Measurements from ENCODE around the gene GATA2. TPM values are rescaled to one million over a fixed set of nuclear protein-coding genes. Genes with fewer than 3 reads are reported as not detected.

Gene GATA2
- polyA plus RNA-seq, 1 donor, result 1.9 TPM

GRCh38 chr3:128464702-128465101 lies 28.3 kb downstream of the GATA2 start:
- H3K27ac ChIP-seq (ENCODE audit: low read length), result no peak overlapping the region
- H3K4me3 ChIP-seq (ENCODE audit: low read length), result no peak overlapping the region
- H3K4me1 ChIP-seq (ENCODE audit: control insufficient read depth, insufficient read depth, low read length), result no peaks in the 10 kb centered on the region
- peaks cover 34% of the 10 kb centered on the region for H3K27me3 ChIP-seq (ENCODE audit: control insufficient read depth, insufficient read depth, low read length)
- no peaks in the 10 kb centered on the region for H3K9me3 ChIP-seq (ENCODE audit: control insufficient read depth, low read depth, low read length)
- no peak for DNase-seq
- no peaks in the 10 kb centered on the region for H3K36me3 ChIP-seq (ENCODE audit: control insufficient read depth, insufficient read depth, low read length)
- 50% methylated on average over 1 of the region's 1 CpG for WGBS (ENCODE audit: insufficient coverage, low lambda C conversion rate)

GRCh38 chr3:128464188-128464587 lies 28.8 kb downstream of the GATA2 start:
- WGBS (ENCODE audit: insufficient coverage, low lambda C conversion rate), result no CpG with 5 or more reads among the region's 7 CpGs
- Histone ChIP-seq H3K4me1 (ENCODE audit: control insufficient read depth, insufficient read depth, low read length) (no peaks in the 10 kb centered on the region), H3K27me3 (ENCODE audit: control insufficient read depth, insufficient read depth, low read length) (peaks cover 34% of the 10 kb centered on the region), H3K36me3 (ENCODE audit: control insufficient read depth, insufficient read depth, low read length) (no peaks in the 10 kb centered on the region), H3K27ac (ENCODE audit: low read length) (no peak overlapping the region), H3K9me3 (ENCODE audit: control insufficient read depth, low read depth, low read length) (no peaks in the 10 kb centered on the region), H3K4me3 (ENCODE audit: low read length) (no peak overlapping the region)
- no peak for DNase-seq

DNA sequence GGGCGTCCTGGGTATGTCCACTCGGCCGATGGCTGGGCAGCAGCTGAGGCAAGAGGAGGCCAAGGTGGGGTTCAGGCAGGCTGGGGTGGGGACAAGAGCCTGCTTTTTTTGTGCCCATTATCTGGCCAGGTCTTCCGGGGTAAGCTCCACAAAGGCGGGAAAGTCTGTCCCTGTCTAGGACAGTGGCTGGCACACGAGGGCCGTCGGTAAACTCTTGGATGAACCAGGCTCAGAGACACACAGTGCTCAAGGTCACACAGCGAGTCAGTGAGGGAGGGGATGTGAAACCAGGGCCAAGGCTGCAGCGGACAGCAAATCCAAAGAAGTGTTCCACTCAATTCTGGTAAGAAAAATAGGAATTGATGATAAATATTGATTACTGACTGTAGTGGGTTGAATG lies 29.2 kb downstream of the GATA2 start:
- no peak for DNase-seq
- Histone ChIP-seq H3K4me3 (ENCODE audit: low read length) (no peak overlapping the region), H3K27ac (ENCODE audit: low read length) (no peak overlapping the region), H3K27me3 (ENCODE audit: control insufficient read depth, insufficient read depth, low read length) (peaks cover 34% of the 10 kb centered on the region), H3K36me3 (ENCODE audit: control insufficient read depth, insufficient read depth, low read length) (no peaks in the 10 kb centered on the region), H3K4me1 (ENCODE audit: control insufficient read depth, insufficient read depth, low read length) (no peaks in the 10 kb centered on the region), H3K9me3 (ENCODE audit: control insufficient read depth, low read depth, low read length) (no peaks in the 10 kb centered on the region)
- no CpG with 5 or more reads among the region's 10 CpGs for WGBS (ENCODE audit: insufficient coverage, low lambda C conversion rate)

DNA sequence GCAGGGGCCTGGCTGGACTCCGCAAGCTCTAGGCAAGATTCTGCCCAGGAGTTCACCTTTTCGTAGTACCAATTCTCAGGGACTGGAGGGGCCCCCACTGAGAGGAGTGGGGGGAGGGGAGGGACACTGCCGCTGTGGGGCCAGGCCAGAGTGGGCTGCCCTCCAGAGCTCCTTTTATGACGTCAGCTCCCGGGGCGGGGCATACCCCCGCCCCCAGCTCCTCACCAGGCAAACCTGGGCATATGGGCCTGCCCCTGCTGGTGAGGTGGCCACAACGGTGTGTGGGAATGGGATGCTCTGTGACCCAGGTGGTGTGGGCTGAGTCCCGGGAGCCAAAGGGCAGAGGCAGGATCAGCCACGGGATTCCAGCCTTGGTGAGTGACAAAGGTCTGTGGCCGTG lies 29.6 kb downstream of the GATA2 start:
- H3K4me1 ChIP-seq (ENCODE audit: control insufficient read depth, insufficient read depth, low read length), result no peaks in the 10 kb centered on the region
- no CpG with 5 or more reads among the region's 11 CpGs for WGBS (ENCODE audit: insufficient coverage, low lambda C conversion rate)
- no peaks in the 10 kb centered on the region for H3K36me3 ChIP-seq (ENCODE audit: control insufficient read depth, insufficient read depth, low read length)
- no peaks in the 10 kb centered on the region for H3K9me3 ChIP-seq (ENCODE audit: control insufficient read depth, low read depth, low read length)
- no peak overlapping the region for H3K27ac ChIP-seq (ENCODE audit: low read length)
- H3K4me3 ChIP-seq (ENCODE audit: low read length), result no peak overlapping the region
- peaks cover 34% of the 10 kb centered on the region for H3K27me3 ChIP-seq (ENCODE audit: control insufficient read depth, insufficient read depth, low read length)
- no peak for DNase-seq

GRCh38 chr3:128462931-128463330 lies 30.1 kb downstream of the GATA2 start:
- H3K4me1 ChIP-seq (ENCODE audit: control insufficient read depth, insufficient read depth, low read length), result no peaks in the 10 kb centered on the region
- H3K9me3 ChIP-seq (ENCODE audit: control insufficient read depth, low read depth, low read length), result no peaks in the 10 kb centered on the region
- H3K27me3 ChIP-seq (ENCODE audit: control insufficient read depth, insufficient read depth, low read length), result peaks cover 30% of the 10 kb centered on the region
- no peaks in the 10 kb centered on the region for H3K36me3 ChIP-seq (ENCODE audit: control insufficient read depth, insufficient read depth, low read length)
- no peak overlapping the region for H3K4me3 ChIP-seq (ENCODE audit: low read length)
- H3K27ac ChIP-seq (ENCODE audit: low read length), result no peak overlapping the region
- no CpG with 5 or more reads among the region's 20 CpGs for WGBS (ENCODE audit: insufficient coverage, low lambda C conversion rate)
- DNase-seq, result no peak

DNA sequence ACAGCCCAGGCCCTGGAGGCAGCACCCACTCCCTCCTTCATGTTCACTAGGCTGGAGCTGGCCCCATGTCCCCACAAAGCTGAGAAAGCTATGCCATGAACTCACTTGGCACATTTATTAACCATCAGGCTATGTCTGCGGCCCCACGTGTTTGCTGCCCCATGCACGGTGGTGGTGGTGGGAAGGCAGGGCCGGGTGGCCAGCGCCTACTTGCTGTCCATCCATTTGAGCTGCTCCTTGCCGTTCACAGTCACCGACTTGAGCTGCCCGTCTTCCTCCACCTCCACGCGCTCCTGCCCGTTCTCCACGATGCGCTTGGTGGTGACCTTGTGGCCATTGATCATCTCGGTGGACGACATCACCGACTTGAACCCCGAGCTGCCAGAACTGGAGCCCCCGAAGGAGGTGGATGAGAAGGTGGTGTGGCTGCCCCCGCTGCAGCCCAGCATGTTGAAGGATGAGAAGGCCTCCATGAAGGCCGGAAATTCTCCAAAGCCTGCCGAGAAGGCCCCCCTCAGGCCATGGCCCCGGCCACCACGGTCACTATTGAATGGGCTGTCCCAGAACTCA lies 30.6 kb downstream of the GATA2 start:
- Histone ChIP-seq H3K4me3 (ENCODE audit: low read length) (no peak overlapping the region), H3K9me3 (ENCODE audit: control insufficient read depth, low read depth, low read length) (no peaks in the 10 kb centered on the region), H3K4me1 (ENCODE audit: control insufficient read depth, insufficient read depth, low read length) (no peaks in the 10 kb centered on the region), H3K36me3 (ENCODE audit: control insufficient read depth, insufficient read depth, low read length) (no peaks in the 10 kb centered on the region), H3K27ac (ENCODE audit: low read length) (no peak overlapping the region), H3K27me3 (ENCODE audit: control insufficient read depth, insufficient read depth, low read length) (peaks cover 32% of the 10 kb centered on the region)
- no CpG with 5 or more reads among the region's 23 CpGs for WGBS (ENCODE audit: insufficient coverage, low lambda C conversion rate)
- DNase-seq, result no peak

- Histone ChIP-seq H3K27me3 (ENCODE audit: control insufficient read depth, insufficient read depth, low read length) (peaks cover 36% of the 10 kb centered on the region), H3K36me3 (ENCODE audit: control insufficient read depth, insufficient read depth, low read length) (no peaks in the 10 kb centered on the region), H3K9me3 (ENCODE audit: control insufficient read depth, low read depth, low read length) (no peaks in the 10 kb centered on the region), H3K4me3 (ENCODE audit: low read length) (no peak overlapping the region), H3K4me1 (ENCODE audit: control insufficient read depth, insufficient read depth, low read length) (no peaks in the 10 kb centered on the region), H3K27ac (ENCODE audit: low read length) (no peak overlapping the region)
- no CpG with 5 or more reads among the region's 12 CpGs for WGBS (ENCODE audit: insufficient coverage, low lambda C conversion rate)
- no peak for DNase-seq
Observed at GRCh38 chr3:128461731-128462130, 31.3 kb downstream of the GATA2 start.

DNA sequence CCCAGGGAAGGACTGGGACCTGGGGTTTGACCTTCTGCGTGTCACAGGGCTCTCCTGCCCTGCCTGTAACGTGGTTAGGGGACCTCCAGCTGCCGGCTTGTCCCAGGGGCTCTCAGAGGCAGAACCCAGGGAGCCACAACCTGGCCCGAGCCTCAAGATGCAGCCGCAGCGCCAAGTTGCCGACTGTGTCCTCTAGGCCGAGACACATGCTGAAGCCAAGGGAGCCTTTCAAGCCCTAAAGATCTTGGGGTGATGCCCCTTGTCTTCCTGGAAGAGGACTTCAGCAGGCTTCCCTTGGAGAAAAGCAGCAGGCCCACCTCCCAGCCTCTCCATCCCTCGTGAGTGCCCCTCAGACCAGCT lies 33.6 kb downstream of the GATA2 start:
- no CpG with 5 or more reads among the region's 9 CpGs for WGBS (ENCODE audit: insufficient coverage, low lambda C conversion rate)
- Histone ChIP-seq H3K4me3 (ENCODE audit: low read length) (no peak overlapping the region), H3K27me3 (ENCODE audit: control insufficient read depth, insufficient read depth, low read length) (peaks cover 39% of the 10 kb centered on the region), H3K4me1 (ENCODE audit: control insufficient read depth, insufficient read depth, low read length) (no peaks in the 10 kb centered on the region), H3K36me3 (ENCODE audit: control insufficient read depth, insufficient read depth, low read length) (no peaks in the 10 kb centered on the region), H3K27ac (ENCODE audit: low read length) (no peak overlapping the region), H3K9me3 (ENCODE audit: control insufficient read depth, low read depth, low read length) (no peaks in the 10 kb centered on the region)
- no peak for DNase-seq

DNA sequence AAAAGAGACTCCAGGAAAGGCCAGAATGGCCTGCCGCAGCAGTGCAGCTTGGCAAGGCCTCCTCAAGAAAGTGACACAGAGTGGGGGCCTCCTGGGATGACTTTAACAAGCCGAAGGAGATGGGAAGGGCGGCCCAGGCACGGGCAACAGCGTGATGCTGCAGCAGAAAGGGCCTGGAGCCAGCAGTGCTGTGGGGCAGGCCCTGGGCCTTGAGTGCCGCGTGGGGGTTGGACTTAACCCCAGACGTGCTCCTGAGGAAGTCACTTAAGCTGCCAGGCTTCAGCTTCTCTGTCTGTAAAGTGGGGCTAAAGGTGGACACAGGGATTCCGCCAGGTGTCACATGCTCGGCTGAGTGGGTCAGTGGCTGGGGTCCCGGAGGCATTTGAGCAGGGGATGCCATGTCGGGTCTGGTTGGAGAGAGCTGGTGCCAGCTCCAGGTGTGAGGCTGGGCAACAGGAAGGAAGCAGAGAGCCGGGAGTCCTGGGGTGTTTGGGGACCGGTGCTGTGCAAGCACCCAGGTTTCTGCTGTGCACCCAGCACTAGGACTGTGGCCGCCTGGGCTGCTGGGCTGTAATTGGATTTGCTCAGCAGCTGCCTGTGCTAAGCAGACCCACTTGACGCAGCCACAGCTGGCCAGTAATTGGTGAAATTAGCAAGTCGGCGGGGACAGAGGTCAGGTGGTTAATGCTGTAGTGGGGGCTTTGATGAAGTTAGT lies 34.1 kb downstream of the GATA2 start:
- DNase-seq, result no peak
- no peak overlapping the region for H3K4me3 ChIP-seq (ENCODE audit: low read length)
- H3K27ac ChIP-seq (ENCODE audit: low read length), result no peak overlapping the region

GRCh38 chr3:128457937-128458336 lies 35.1 kb downstream of the GATA2 start:
- H3K36me3 ChIP-seq (ENCODE audit: control insufficient read depth, insufficient read depth, low read length), result no peaks in the 10 kb centered on the region
- H3K27ac ChIP-seq (ENCODE audit: low read length), result no peak overlapping the region
- no CpG with 5 or more reads among the region's 12 CpGs for WGBS (ENCODE audit: insufficient coverage, low lambda C conversion rate)
- H3K9me3 ChIP-seq (ENCODE audit: control insufficient read depth, low read depth, low read length), result no peaks in the 10 kb centered on the region
- no peaks in the 10 kb centered on the region for H3K4me1 ChIP-seq (ENCODE audit: control insufficient read depth, insufficient read depth, low read length)
- peaks cover 33% of the 10 kb centered on the region for H3K27me3 ChIP-seq (ENCODE audit: control insufficient read depth, insufficient read depth, low read length)
- H3K4me3 ChIP-seq (ENCODE audit: low read length), result no peak overlapping the region
- no peak for DNase-seq

More for the DNA sequence above, 34.1 kb downstream of the GATA2 start:
- H3K9me3 ChIP-seq (ENCODE audit: control insufficient read depth, low read depth, low read length), result no peaks in the 10 kb centered on the region
- H3K4me1 ChIP-seq (ENCODE audit: control insufficient read depth, insufficient read depth, low read length), result no peaks in the 10 kb centered on the region
- H3K36me3 ChIP-seq (ENCODE audit: control insufficient read depth, insufficient read depth, low read length), result no peaks in the 10 kb centered on the region
- H3K27me3 ChIP-seq (ENCODE audit: control insufficient read depth, insufficient read depth, low read length), result peaks cover 39% of the 10 kb centered on the region
- WGBS (ENCODE audit: insufficient coverage, low lambda C conversion rate), result no CpG with 5 or more reads among the region's 18 CpGs

Data from large intestine (tissue), 3 donors.